Stromal cell of bone marrow (primary cell): ENCODE results near the gene HMGXB3.

Experiments
- DNase-seq: peaks from one replicate; pipeline ENCODE4 v3.0.0-alpha.2; 2012; ENCODE audit warnings: low read depth

HMGXB3 gene

DNA sequence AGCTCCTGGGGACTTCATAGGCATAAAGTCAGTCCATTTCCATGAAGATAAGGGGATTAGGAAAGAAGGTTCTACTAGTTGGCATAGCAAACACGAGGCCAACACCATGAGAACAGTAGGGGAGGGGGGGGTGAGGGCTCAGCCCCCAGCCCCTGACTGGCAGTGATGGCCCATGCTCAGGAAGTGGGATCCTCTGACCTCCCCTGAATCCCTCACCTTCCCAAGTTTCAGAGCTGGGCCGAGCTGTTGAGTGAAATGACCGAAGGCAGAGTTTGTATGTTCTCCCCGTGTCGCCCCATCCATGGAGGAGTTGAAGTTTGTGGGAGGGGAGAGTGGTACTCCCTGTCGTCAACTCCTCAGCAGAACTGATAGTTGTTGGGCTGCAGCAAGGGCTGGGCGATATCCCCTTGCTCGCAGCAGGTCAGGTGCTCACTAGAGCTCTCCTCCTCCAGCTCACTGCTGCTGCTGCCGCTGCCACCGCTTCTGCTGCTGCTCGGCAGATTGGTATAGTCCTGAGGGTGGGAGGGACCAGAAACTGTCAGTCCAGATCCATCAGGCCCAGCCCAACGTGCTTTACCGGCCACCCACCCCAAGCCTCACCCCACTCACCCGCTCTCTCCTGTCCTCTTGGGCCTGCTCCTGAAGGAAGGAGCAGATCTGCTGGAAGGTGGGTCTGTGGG lies 53.3 kb downstream of the HMGXB3 start:
- no peak for DNase-seq

DNA sequence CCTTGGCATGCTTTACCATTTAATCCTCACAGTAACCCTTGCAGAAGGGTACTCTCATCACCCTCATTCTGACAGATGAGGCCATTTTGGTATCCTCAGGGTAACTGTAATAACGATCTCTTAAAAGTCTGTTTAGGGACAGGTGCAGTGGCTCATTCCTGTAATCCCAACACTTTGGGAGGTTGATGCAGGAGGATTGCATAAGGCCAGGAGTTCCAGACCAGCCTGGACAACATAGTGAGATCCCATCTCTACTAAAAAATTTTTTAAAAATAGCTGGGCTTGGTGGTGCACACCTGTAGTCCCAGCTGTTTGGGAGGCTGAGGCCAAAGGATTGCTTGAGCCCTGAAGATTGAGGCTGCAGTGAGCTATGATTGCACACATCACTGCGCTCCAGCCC lies 54.0 kb downstream of the HMGXB3 start:
- DNase-seq: no peak

DNA sequence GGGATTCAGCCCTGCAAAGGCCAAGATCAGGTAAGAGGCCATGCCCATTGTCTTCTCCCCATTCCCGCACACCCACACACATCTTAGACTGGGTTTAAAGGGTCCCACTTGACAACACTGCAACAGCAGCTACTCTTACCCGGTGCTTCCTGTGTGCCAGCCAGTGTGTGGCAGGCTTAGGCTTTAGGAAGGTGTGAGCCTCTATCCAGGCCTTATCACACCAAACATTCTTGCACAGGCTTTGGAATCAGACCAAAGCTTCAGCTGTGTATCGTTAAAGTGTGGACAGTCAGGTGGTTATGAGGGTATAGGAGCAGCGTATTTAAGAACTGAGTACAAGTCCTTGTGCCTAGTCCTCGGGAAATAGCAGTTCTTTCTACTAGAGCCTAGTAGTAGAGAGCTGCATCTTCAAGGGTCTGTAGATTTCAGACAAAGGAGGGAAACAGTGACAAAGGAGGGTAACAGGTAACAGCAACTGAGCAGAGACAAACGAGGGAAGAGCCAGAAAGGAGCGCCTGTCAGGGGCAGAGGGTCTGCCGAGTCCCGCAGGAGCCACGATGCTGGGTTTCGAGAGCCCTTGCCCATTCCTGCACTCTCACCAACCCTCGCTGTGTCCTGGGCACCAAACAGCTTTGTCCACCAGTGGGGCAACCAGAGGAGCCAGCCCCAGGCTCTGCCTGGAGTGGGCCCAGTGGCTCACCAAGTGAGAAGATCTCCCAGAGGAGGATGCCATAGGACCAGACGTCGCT lies 55.0 kb downstream of the HMGXB3 start:
- DNase-seq: no peak

DNA sequence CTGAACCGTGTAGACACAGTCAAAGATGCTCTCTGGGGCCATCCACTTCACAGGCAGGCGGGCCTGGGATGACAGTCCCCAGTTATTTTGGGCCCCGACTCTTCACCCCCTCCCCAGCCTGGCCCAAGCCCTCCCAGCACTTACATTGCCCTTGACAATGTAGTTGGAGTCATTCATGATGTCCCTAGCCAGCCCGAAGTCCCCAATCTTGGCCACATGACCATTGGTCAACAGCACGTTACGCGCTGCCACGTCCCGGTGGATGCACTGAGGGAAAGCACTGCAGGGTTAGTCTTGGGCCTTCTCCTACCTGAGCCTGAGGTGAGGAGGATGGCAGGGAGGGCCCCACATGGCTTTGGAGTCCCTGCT lies 55.5 kb downstream of the HMGXB3 start:
- no peak for DNase-seq

DNA sequence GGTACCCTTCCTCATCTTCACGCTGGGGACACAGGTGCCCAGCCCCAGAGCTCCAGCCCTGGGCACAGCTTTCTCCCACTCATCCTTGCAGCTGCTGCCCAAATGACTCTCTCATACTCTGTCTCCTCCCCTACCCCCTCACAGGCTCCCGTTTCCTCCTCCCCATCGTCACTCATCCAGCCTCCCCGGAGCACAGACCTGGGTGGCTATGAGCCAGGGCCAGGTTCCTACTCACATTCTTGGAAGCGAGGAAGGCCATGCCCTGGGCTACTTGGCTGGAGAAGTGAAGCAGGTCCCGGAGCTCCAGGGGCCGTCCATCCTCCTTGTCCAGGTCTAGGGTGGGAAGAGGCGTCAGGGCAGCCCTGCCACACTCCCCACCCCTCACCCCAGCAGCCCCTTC lies 56.5 kb downstream of the HMGXB3 start:
- DNase-seq: no peak

DNA sequence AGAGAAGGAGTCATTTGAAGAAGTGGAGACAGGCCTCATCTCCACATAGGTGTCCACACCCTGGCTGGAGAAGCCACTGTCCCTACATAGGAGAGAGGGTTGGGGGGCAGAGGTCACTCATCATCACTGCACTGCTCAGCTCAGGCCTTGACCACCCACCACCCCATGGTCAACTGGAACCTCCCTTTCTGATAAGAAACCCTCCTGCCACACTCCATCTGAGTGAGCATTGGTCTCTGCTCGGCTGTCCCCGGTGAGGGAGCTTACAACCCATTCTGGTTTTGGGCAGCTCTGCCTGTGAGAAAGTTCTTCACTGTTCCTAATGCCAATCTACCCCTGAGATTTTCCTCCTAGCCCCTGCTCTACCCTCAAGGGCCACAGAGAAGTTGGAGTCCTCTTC lies 57.0 kb downstream of the HMGXB3 start:
- DNase-seq: no peak

DNA sequence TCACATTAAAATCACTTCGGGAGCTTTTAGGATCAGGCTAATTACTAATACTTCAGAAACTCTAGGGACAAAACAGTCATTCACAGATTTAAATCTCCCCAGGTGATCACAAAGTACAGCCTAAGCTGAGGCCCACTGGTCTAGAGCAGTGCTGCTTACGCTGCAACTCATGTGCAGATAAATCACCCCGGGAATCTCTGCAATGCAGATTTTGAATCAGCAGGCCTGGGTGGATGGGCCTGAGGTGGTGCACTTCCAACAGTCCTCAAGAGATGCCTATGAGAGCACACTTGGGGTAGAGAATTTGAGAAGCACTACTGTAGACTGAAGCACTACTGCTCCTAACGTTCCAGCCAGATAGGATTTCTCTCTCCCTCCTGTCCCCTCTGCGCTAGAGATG lies 57.5 kb downstream of the HMGXB3 start:
- no peak for DNase-seq

DNA sequence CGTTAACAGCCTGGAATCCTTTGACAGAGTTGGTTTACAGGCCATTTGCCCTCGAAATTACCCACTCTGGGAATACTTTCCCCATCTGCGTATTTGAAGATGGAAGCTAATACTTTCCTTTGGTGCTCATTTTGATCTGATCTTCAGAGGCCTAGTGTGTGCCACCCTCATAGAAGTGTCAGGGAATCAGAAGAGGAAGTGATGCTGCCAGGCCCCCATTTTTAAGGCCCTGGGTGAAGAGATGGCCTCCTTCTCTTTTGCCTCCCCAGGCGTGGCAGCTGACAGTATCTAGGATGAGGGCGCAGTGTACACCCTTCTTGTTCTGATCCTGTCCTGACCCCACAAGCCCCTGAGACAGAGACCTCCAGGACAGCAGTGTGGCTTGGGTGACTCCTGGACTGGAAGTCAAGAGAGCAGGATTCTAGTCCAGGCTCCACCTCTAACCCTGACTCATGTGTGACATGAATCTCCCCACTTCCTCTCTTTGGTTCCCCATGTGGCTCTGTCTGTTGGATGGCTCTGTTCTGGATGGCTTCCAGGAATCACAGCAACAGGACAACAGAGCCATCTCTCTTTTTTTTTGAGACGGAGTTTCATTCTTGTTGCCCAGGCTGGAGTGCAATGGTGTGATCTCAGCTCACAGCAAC lies 58.1 kb downstream of the HMGXB3 start:
- DNase-seq: peak; percentile 78

DNA sequence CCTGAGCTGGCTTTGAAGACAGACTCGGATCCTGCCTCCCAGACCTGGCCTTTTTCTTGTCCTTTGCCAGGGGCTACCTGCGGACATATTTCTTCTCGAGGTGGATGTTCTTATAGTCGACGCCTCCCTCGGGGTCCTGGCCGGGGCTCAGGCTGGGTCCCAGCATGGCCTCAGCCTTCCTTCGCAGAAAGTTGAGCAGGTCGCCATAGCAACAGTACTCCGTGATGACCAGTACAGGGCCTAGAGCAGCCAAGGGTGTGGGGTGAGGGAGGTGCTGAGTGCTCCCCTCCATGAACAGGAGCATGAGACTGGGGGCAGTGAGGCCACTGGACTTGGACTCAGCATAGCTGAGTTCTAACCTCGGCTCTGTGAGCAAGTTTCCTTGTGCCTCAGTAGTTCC lies 59.1 kb downstream of the HMGXB3 start:
- no peak for DNase-seq

DNA sequence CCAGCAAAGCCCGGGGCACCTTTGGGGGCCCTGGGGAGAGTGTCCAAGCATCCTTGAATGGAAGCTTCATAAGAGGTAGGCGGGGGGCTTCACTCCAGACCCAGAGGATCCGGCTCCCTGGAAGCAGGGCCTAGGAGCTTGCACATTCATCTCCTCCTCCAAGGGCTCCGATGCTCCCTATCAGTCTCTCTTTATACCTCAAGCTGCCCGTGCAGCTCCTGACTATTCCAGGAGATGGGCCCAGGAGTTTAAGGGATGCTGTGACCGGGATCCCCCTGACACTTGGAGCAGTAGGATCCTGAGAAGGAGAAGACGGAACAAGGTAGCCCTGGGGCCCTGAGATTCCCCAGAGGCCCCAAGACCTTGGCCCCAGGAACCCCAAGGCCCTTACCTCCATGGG lies 59.9 kb downstream of the HMGXB3 start:
- no peak for DNase-seq

DNA sequence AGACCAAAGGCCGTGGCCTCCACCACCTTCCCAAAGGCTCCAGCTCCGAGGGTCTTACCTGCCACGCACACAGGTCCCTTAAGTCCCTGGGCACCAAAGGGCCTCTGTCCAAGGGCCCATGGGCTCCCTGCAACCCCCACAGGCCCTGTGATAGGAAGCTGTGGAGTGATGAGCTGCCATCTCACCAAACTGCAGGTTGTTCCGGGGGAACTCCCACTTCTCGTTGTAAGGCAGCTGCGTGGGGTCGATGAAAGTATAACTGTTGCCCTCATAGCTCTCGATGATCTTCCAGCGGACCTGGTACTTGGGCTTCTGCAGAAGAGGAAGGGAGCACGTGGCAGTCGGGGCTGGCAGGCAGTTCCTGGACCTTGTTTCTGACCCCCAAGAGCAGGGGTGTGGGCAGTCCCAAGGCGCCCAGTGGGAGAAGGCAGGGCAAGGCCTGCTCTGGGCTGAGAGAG lies 61.0 kb downstream of the HMGXB3 start:
- no peak for DNase-seq

DNA sequence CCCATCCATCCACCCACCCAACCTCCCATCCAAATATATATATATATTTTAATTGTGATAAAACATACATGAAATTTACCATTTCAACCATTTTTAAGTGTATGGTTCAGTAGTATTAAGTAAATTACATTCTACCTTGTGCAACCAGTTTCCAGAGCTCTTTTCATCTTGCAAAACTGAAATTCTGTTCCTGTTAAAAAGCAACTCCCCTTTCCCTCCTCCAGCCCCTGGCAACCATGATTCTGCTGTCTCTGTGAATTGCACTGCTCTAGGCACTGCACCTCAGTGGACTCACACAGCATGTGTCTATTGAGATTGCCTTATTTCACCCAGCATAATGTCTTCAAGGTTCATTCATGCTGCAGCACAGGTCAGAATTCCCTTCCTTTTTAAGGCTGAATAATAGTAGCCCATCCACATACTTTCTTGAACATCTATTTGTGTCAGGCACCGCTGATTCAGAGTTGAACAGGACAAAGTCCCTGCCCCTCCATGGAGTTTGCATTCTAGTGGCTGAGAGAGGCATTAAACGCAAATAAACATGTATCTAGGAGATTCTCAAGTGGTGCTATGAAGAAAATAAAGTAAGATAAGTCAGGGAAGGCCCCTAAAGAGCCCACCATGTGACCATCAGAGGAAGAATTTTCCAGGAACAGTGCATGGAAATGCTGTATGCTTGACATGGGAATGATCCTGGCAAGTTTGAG lies 61.8 kb downstream of the HMGXB3 start:
- no peak for DNase-seq

DNA sequence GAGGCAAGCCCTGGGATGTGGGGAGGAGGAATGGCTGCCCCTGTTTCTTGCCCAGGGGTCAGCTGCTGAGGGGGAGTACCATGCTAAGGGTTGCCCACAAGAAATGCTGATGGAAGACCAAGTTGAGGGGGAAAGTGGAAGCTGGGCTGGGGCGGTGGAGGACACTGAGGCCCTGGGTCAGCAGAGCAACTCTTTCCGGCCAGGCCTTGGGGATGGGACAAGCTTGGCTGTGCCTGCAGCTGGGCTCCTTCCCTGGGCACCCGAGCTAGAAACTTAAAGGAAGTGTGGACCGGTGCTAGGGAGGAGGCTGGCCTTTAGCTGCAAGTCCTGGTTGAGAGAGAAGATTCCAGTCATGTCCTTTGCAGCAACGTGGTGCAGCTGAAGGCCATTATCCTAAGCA lies 63.1 kb downstream of the HMGXB3 start:
- DNase-seq: no peak

DNA sequence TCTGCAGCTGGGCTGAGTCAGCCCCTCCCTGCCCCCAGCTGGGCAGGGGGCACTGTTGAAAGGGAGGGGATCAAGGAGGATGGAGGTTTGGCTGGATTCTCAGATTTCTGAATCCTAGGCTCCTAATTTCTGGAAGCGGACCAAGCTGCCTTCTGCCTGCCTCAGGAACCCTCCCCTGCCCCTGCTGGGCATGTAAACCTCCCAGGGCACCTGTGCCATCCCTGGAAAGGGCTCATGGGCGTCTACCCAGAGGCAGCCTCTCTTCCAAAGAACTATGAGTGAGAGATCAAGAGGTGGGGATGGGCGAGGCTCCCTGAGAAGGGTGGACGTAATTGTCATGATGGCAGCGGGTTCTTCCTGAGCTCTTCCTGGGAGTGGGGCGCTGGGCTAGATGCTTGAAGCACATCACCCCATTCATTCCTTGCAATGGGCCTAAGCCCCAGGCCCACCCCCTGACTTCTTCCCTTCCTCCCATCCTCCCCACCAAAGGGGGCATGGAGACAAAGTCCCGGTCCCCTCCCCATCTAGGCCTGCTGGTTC lies 64.2 kb downstream of the HMGXB3 start:
- no peak for DNase-seq

DNA sequence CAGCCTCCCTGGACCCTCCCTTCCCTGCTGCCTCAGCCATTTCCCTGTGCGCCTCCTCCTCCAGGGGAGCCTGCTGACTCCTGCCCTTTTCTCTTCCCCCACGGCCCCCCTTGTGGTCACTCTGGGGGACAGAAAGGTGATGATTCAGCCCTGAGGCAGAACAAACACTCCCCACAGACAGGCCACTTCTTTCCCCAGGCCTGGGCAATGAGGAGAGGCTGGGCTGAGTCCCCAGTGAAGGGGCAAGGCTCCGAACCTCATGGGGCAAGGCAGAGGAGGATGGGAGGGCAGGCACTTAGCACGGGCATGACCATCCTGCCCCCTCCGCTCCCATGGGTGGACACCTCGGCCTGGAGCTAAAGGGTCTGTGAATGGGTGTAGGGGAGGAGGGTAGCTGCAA lies 64.8 kb downstream of the HMGXB3 start:
- peak; percentile 63 for DNase-seq

DNA sequence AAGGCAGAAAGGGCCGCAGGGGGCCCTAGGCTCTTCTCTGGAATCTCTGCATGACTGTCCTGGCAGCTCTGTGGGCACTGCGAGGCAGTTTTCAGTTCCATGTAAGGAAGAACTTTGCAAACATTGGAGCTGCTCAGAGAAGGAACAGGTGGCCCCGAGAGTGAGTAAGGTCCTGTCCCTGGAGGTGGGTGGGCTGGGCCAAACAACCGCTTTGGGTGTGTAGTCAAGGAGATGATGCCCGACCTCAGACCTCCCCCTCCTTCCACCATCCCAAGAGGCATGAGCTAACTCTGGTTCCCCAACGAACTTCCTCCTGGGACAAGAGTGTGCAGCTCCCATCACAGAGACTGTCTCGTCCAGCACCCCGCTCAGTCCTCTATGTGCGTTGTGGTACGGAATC lies 65.3 kb downstream of the HMGXB3 start:
- peak; percentile 52 for DNase-seq

DNA sequence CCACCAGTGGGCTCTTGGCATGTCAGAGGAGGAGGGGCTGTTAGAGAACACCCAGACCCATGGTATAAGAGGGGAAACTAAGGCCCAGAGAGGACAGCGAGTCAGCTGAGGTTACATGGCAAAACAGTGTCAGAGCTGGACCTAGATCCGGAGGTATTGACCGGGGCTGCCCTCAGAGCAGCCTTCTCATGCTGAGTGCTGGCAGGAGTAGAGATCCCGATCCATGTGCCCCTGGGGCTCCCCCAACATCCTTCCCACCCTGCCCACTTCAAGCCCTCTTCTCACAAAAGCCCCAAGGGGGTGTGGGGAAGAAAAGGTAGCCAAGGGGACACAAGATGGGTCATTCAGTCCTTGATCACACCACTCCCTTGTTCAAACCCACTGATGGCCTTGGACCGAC lies 65.9 kb downstream of the HMGXB3 start:
- DNase-seq: no peak

DNA sequence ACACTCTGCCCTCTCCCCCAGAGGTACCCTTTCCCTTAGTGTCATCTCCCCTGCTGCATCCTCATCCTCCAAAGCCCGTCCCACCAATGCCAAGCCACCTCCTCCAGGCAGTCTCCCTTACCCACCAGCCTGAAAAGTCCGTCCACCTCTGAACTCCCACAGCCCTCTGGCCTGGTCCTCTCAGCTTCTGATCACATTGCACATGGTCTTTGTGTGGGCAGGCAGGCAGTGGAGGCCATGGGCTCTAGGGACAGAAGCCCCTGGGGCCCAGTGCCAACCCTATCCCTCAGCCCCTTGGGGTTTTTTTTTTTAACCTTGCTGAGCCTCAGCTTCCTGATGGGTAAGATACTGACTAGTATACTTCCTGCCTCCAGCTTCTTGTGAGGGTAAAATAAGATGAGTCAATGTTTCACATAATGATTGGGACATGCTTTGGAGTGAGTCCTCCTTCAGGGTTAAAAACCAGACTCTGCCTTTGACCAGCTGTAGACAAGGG lies 66.4 kb downstream of the HMGXB3 start:
- DNase-seq: peak; percentile 65

DNA sequence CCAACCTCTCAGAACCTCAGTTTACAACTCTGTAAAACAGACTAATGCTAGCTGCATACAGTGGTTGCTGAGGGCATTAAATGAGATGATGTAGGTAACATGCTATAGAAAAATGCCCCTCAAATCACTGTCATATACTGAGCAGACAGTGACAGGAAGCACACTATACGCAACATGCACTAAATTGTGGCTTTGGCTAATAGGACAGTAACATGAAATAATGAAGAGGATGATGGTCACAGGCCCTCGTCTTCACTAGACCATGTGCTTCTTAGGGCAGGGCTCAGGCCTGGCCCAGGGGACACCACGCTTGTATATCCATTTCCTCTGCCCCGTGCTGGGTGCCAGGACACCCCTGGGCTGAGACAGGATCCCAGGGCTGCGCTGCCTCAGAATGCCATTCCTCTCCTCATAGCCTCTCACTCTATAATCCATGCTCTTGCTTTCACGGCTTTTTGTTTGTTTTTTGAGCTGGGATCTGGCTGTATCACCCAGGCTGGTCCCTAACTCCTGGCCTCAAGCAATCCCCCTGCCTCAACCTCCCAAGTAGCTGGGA lies 66.9 kb downstream of the HMGXB3 start:
- DNase-seq: no peak

DNA sequence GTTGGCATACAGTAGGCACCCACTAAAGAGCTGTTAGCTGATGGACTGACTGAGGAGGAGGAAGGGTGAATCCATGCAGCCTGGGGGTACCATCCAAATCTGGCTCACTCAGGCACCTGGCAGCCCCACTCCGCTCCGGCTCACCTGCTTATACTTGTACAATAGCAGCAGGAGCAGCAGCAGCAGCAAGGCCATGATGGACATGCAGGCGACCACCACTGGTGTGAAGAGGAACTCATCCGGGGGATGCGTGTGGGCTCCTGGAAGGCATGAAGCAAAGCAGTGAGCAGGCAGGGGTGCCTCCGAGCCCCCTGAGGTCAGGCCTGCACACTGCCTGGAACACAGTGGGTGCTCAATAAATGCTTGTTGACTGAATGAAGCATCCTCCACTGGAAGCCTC lies 67.5 kb downstream of the HMGXB3 start:
- no peak for DNase-seq

DNA sequence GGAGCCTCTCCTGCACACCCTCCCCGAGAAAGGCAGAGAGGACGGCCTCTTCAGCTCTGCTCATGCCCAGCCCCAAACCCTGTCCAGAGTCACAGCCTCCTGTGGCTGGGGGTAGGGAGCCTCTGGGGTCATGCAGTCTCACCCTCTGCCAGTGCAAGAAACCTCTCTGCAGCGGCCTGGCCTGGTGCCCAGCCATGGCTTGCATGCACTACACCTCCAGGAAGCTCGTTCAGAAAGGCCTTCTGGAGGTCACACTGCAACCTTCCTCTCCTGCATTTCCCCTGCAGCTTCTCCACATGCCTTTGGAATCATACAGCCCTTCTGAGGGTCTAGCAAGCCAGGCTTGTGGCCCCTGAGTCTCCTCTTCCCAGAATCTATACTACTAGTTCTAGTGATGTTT lies 67.9 kb downstream of the HMGXB3 start:
- no peak for DNase-seq
